ENCODE data around the gene MGST2. TPM values are rescaled to one million over a fixed set of nuclear protein-coding genes. Genes with fewer than 3 reads are reported as not detected.

The MGST2 gene
- total RNA-seq, 1 donor from 2014 or later: 35.8 TPM

DNA sequence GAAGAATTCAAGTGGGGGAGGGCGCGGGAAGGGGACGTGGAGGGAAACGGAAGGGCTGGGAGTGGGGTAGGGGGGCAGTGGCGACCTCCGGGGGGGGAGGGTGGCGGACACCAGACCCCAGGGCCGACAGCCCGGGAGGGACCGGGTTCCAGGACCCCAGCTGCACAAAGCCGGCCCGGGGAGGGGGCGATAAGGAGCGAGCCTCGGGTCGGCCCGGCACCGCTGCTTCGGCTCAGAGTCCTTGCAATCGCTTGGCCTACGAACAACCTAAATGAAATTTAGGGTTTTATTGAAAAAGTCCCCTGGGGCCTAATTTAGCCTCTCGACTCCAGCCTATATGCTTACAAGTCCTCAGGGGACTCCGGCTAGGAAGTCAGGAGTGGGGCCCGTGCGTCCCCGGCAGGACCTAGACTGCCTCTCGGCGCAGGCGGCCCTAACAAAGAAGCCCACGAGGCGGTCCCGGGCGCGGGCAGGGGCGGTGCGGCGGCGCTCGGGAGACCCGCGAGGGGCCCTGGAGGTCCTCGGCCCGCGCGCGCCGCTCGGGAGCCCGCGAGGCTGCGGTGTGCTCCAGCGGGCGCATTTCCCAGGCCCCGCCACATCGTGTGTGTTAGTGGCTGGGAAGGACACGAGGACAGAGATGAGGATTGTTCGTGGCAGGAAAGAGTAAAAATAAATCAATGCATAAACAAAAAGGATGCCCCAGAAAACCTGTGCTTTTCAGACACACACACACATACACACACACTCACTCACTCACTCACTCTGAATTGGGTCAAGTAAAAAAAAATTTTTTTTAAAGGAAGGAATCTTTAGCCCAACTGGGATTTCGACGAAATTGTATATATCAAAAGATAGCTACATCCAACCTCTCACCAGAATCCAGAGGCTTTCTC, 70.0 kb downstream of the MGST2 start:
- DNase-seq (ENCODE audit: low read depth): no peak
- Histone ChIP-seq H3K27me3 (ENCODE audit: control insufficient read depth, insufficient read depth, low read length) (no peaks in the 10 kb centered on the region), H3K4me3 (ENCODE audit: low read depth, low read length) (peak overlapping the region; percentile 43), H3K36me3 (ENCODE audit: control insufficient read depth, insufficient read depth, low read length) (no peaks in the 10 kb centered on the region)
- TF ChIP-seq, protein P1, sequence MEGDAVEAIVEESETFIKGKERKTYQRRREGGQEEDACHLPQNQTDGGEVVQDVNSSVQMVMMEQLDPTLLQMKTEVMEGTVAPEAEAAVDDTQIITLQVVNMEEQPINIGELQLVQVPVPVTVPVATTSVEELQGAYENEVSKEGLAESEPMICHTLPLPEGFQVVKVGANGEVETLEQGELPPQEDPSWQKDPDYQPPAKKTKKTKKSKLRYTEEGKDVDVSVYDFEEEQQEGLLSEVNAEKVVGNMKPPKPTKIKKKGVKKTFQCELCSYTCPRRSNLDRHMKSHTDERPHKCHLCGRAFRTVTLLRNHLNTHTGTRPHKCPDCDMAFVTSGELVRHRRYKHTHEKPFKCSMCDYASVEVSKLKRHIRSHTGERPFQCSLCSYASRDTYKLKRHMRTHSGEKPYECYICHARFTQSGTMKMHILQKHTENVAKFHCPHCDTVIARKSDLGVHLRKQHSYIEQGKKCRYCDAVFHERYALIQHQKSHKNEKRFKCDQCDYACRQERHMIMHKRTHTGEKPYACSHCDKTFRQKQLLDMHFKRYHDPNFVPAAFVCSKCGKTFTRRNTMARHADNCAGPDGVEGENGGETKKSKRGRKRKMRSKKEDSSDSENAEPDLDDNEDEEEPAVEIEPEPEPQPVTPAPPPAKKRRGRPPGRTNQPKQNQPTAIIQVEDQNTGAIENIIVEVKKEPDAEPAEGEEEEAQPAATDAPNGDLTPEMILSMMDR (IDR thresholded peaks at IDR 0.05; ENCODE audit: insufficient read depth, low read length, poor library complexity, severe bottlenecking): no peak

DNA sequence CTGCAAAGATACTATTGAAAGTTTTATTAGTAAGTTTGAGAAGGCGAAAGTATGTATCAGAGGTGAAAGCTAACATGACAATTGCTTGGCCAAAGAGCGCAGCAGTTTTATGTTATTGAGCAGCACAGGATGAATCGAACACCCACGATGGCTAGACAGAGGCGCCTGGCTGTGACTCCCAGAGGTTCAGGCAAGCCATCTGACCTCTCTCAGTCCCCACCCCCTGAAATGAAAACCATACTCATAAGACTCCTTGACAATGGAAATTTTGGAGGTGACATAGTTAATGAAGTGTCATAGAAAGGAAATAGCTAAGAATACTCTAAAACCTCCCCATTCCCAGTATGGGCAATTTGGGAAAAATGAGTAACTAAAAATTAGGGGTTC, 70.6 kb downstream of the MGST2 start:
- Histone ChIP-seq H3K27me3 (ENCODE audit: control insufficient read depth, insufficient read depth, low read length) (no peaks in the 10 kb centered on the region), H3K36me3 (ENCODE audit: control insufficient read depth, insufficient read depth, low read length) (no peaks in the 10 kb centered on the region), H3K4me3 (ENCODE audit: low read depth, low read length) (no peak overlapping the region)
- TF ChIP-seq, protein P1 (IDR thresholded peaks at IDR 0.05; ENCODE audit: insufficient read depth, low read length, poor library complexity, severe bottlenecking): no peak
- no peak for DNase-seq (ENCODE audit: low read depth)

DNA sequence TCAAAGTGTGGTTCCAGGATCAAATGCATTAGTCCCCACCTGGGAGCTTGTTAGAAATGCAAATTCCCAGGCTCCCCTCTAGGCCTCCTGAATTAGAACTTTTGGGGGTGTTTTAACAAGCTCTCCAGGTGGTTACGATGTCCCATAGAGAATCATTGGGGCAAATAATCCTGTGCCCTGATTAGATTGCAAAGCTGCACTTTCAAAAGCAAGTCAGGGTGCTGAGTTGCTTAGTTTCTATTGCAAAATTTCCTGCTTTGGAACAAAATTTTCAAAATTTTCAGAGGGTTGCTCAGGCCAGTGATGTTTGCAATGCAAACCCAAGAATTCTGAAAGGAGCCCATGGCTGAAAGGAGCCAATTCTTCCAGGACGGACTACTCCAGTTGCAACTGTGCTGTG, 71.0 kb downstream of the MGST2 start:
- TF ChIP-seq, protein P1 (IDR thresholded peaks at IDR 0.05; ENCODE audit: insufficient read depth, low read length, poor library complexity, severe bottlenecking): no peak
- Histone ChIP-seq H3K27me3 (ENCODE audit: control insufficient read depth, insufficient read depth, low read length) (no peaks in the 10 kb centered on the region), H3K36me3 (ENCODE audit: control insufficient read depth, insufficient read depth, low read length) (no peaks in the 10 kb centered on the region), H3K4me3 (ENCODE audit: low read depth, low read length) (no peak overlapping the region)
- no peak for DNase-seq (ENCODE audit: low read depth)

DNA sequence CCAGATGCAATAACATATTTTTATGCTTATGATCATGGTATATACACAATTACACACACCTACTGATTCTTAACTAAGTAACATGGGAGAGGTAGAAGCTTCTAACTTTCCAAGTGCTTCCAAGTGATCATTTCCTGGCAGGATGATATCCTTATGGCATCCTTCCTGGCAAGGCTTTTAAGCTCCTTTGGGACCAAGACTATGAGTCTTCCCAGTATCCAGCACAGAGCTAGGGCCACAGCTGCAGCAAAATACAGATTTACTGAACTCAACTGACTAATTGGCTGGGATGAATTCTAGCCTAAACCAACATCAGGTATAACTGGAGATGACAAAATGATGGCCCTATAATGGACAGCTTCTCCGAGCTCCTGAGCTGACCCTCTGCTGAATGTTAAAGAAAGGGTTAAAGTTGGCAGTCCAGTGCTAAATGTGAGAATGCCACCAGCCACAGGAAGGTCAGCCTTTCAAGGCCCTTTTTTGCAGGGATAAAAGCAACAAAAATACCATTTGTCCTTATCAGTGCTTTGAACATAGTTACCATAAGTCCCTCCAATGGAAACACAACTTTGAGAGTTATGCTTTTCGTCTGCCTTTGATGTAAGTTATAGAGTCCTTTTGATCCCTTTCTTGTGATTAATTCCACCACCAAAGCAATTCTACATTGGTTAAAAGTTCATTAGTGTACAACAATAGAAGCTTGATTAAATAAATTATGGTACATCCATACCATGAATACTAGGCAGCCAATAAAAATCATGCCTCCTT, 73.4 kb downstream of the MGST2 start:
- DNase-seq (ENCODE audit: low read depth): no peak
- H3K27me3 ChIP-seq (ENCODE audit: control insufficient read depth, insufficient read depth, low read length): no peaks in the 10 kb centered on the region
- no peaks in the 10 kb centered on the region for H3K36me3 ChIP-seq (ENCODE audit: control insufficient read depth, insufficient read depth, low read length)
- TF ChIP-seq, protein P1 (IDR thresholded peaks at IDR 0.05; ENCODE audit: insufficient read depth, low read length, poor library complexity, severe bottlenecking): no peak
- no peak overlapping the region for H3K4me3 ChIP-seq (ENCODE audit: low read depth, low read length)

DNA sequence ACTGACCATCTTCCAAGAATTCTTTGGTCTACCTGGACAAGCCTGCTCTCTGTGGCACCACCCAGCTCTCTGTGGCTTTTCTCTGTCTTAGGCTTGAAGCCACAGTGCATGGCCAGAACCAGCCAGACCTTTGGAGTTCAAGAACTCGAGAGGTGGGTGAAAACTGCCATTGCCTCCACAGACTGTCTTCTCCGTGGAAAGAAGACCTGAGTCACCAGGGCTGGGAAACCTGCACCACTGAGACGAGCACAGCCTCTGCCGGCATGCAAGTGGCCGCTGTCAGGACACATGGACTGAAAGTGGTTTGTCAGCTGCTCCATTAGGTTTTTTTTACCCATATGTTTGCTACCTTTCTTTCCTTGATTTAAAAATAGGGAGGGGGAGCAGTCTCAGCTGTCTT, 74.5 kb downstream of the MGST2 start:
- Histone ChIP-seq H3K36me3 (ENCODE audit: control insufficient read depth, insufficient read depth, low read length) (no peaks in the 10 kb centered on the region), H3K27me3 (ENCODE audit: control insufficient read depth, insufficient read depth, low read length) (no peaks in the 10 kb centered on the region), H3K4me3 (ENCODE audit: low read depth, low read length) (no peak overlapping the region)
- TF ChIP-seq, protein P1 (IDR thresholded peaks at IDR 0.05; ENCODE audit: insufficient read depth, low read length, poor library complexity, severe bottlenecking): no peak
- no peak for DNase-seq (ENCODE audit: low read depth)
